Femur (tissue), 1 donor: Measurements from ENCODE around the gene MMAB.

Experiments
- DNase-seq: peaks from one replicate; pipeline ENCODE4 v3.0.0-alpha.2; 2017

MMAB gene

GRCh38 chr12:109557805-109558204 lies 15.5 kb downstream of the MMAB start:
- no peak for DNase-seq

- DNase-seq: no peak
Observed at GRCh38 chr12:109557200-109557599, 16.1 kb downstream of the MMAB start.

- DNase-seq: no peak
Observed at GRCh38 chr12:109555431-109556315, 17.6 kb downstream of the MMAB start.

- DNase-seq: no peak
Observed at GRCh38 chr12:109554761-109555160, 18.5 kb downstream of the MMAB start.

- no peak for DNase-seq
Observed at GRCh38 chr12:109553906-109554500, 19.3 kb downstream of the MMAB start.

GRCh38 chr12:109553483-109553882 lies 19.8 kb downstream of the MMAB start:
- no peak for DNase-seq

- DNase-seq: no peak
Observed at GRCh38 chr12:109552971-109553370, 20.3 kb downstream of the MMAB start.

- no peak for DNase-seq
Observed at GRCh38 chr12:109551108-109551507, 22.2 kb downstream of the MMAB start.

- no peak for DNase-seq
Observed at GRCh38 chr12:109550281-109550680, 23.0 kb downstream of the MMAB start.

- no peak for DNase-seq
Observed at GRCh38 chr12:109549613-109550270, 23.6 kb downstream of the MMAB start.

- DNase-seq: no peak
Observed at GRCh38 chr12:109548258-109548657, 25.0 kb downstream of the MMAB start.

- no peak for DNase-seq
Observed at GRCh38 chr12:109547286-109547685, 26.0 kb downstream of the MMAB start.

GRCh38 chr12:109545826-109546225 lies 27.5 kb downstream of the MMAB start:
- no peak for DNase-seq

GRCh38 chr12:109544955-109545531 lies 28.3 kb downstream of the MMAB start:
- DNase-seq: no peak

GRCh38 chr12:109542876-109543275 lies 30.4 kb downstream of the MMAB start:
- DNase-seq: no peak

- no peak for DNase-seq
Observed at GRCh38 chr12:109542014-109542413, 31.3 kb downstream of the MMAB start.

GRCh38 chr12:109541413-109541726 lies 31.9 kb downstream of the MMAB start:
- no peak for DNase-seq

GRCh38 chr12:109540526-109541412 lies 32.5 kb downstream of the MMAB start:
- DNase-seq: no peak

- DNase-seq: no peak
Observed at GRCh38 chr12:109539508-109539907, 33.8 kb downstream of the MMAB start.

GRCh38 chr12:109538191-109538863 lies 35.0 kb downstream of the MMAB start:
- no peak for DNase-seq

GRCh38 chr12:109537136-109537535 lies 36.2 kb downstream of the MMAB start:
- no peak for DNase-seq

- DNase-seq: no peak
Observed at GRCh38 chr12:109535863-109536250, 37.4 kb downstream of the MMAB start.
